ENCODE measurements around the gene C1orf74.

C1orf74 gene

GRCh38 chr1:209747580-209748262 lies 36.6 kb downstream of the C1orf74 start:
- DNase-seq (ENCODE audit: low read depth in 2 of 2): peak; percentile 21 to 38

DNA sequence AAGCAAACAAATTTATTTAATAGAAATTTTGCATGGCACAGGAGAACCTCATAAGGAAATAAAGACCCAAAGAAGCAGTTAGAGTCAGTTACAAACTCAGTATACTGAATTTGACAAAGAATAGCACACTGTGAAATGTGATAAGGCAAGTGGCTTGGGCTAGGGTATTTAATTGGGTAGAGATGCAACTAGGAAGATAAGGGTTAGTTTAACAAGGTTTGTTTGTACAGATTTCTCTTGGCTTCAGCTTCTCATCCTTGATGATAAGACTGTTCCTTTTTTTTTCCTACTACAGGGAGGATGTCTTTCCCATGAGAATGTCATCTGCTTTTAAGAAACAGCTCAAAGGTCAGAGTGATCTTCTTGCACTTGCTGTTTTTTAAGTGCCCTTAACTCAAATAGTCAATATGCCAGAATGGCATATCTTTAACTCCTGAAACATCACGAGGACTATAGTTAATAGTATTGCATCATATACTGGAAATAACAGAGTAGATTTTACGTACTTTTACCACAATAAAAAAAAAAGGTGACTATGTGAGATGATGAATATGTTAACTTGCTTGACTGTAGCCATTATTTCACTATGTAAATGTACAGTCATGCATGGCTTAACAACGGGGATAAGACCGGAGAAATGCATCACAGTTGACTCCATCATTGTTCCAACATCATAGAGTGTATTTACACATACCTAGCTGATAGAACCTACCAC lies 37.8 kb downstream of the C1orf74 start:
- no peak for DNase-seq (ENCODE audit: low read depth in 2 of 2)

DNA sequence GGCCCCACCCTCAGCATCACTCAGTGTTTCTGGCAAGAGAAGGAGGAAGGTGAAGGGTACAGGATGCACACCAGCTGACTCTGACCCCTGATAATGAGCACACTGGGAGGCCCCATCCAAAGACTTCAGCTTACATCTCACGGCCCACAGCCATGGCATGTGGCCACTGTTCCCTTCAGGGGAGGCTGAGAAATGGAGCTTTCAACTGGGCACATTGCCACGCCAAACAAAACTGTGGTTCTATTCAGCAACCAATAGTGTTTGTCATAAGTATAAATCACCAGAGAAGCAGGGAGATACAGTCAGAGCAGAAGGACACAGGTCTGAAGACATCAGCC lies 41.2 kb downstream of the C1orf74 start:
- peak; percentile 16 to 29 for DNase-seq (ENCODE audit: low read depth in 2 of 2)

- DNase-seq (ENCODE audit: low read depth in 2 of 2): no peak
These were observed 41.8 kb downstream of the C1orf74 start for GRCh38 chr1:209742409-209743144.

DNA sequence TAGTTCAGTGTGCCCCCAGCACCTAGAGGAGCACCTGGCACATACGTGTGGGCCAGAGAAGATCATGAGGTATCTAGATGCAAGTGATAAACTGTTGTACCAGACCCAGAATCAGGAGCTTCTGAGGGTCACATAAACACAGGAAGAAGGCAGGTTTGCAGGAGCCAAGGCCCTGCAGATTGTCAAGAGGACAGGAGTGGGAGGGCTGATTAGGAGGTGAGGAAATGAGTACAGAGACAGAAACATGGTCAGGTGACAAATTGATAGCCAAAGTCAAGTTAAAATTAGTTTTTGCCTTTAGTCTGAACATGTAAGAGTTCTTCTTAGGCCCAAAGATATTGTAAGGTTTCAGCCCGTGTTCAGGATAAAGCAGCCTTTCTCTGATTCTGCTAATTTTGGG lies 42.5 kb downstream of the C1orf74 start:
- no peak for DNase-seq (ENCODE audit: low read depth in 2 of 2)

GRCh38 chr1:209741193-209741592 lies 43.2 kb downstream of the C1orf74 start:
- no peak for DNase-seq (ENCODE audit: low read depth in 2 of 2)

DNA sequence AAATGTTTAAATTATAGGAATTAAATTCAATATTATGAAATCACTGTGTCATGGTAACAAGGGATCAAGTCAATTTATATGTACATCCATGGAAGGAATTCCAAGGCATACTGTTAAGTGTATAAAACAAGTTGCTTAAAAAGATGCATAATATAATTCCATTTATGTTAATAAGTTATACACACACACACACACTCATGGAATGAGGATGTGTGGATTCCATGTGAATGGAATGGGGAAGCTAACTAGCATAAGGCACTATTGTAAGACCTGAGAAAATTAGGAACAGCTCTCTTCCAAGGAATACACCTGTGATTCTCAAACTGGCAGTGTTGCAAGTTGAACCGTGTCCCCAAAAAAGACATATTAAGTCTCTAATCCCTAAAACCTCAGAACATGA lies 46.1 kb downstream of the C1orf74 start:
- no peak for DNase-seq (ENCODE audit: low read depth in 2 of 2)

- no peak for DNase-seq (ENCODE audit: low read depth in 2 of 2)
These were observed 47.2 kb downstream of the C1orf74 start for GRCh38 chr1:209737118-209737505.

DNA sequence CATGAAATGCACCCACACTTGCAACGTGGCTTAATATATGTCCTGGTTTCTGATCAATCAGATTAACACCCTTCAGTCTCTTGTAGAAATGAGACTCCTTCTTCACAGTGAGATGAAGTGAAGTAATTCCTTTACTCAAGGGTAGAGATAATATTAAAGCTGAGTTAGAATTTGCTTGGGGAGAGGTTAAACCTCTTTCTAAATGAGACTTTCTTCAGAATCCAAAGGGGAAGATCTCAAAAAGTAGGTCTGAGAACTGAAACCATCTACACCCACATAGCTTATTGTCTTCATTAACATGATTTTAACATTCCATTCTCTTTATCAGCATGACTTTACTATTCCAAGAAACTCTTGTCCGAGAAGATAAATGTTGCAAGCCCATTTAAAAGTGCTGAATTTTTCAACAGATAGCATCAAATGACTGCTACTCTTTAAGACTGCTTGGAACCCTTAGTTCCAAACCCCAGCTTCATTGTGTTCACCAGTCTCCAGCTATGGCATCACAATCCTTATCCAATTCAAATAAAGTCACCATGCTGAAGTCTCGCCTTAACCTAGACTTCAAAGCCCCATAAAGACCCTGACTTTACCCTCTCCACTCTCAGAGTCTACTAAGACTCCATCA lies 47.8 kb downstream of the C1orf74 start:
- DNase-seq (ENCODE audit: low read depth in 2 of 2): no peak

DNA sequence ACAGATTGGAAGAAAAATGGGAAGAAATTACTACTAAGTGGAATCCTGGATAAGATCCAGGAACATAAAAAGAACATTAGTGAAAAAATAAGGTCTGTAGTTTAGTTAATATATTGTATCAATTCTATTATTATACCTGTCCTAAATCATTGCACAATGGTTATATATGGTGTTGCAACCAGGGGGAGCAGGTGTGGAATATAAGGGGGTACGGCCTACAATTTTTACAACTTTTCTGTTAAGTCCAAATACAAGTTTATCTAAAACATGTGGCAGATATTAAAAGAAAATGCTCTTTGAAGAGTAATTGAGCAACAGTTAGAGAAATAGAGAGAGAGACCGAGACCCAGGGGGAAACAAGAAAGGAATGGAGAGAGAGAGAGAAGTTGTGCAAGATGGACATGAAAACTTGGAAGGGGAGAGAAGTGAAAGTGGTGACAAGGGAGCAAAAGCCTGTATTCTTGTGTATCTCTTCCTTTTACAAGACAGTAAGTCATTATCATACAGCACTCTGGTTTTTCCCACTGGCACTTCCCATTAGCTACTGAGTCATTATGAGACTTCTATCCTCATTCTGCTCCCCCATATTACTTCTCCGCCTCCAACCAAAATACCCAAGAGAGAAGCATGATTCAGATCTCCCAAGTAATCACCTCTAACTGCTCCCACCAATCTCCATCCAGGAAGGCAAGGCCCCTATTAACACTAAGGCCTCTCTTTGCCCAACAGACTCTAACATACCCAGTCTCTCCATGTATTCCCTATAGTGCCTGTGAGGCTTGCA lies 50.8 kb downstream of the C1orf74 start:
- no peak for DNase-seq (ENCODE audit: low read depth in 2 of 2)

DNA sequence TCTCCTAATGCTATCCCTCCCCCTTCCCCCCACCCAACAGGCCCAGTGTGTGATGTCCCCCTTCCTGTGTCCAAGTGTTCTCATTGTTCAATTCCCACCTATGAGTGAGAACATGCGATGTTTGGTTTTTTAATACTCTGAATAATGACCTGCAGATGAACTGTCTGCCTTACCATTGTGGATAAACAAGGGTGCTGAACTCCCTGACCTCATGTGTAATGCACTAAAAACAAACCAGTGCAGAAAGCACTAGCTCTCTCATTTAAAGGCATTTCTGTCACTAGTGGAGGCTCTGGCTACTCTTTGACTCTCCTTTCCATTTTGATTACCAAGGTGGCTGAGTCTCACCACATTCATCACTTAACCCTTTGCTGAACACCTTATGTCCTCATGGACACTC lies 51.6 kb downstream of the C1orf74 start:
- no peak for DNase-seq (ENCODE audit: low read depth in 2 of 2)

DNA sequence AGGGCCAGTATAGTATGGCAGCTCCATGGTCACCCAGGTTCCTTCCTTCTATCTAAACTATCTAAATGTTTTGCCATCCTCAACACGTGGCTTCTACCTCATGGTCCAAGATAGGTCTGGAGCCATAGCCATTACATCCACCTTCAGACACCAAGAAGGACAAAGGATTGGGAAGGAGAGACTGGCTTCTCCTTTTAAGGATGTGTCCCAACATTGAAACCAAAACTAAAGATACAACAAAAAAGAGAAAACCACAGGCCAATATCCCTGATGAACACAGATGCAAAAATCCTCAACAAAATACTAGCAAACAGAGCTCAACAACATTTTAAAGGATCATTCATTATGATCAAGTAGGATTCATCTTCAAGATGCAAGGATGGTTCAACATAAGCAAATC lies 54.9 kb downstream of the C1orf74 start:
- no peak for DNase-seq (ENCODE audit: low read depth in 2 of 2)
